ENCODE data around the gene D2HGDH.

Gene D2HGDH

GRCh38 chr2:241724259-241724974 is 10.0 kb upstream of the D2HGDH start:
- in situ Hi-C loops (cut with HindIII; ENCODE audit: low sequenced_read_pairs) = no loop called here
- TF ChIP-seq CTCF (IDR thresholded peaks at IDR 0.05; ENCODE audit: low read depth, low read length) = peak; percentile 30
- no peak for DNase-seq (ENCODE audit: low read depth, low spot score)
- no peak overlapping the region for H3K4me3 ChIP-seq (ENCODE audit: low read depth, low read length)

- no peak overlapping the region for H3K4me3 ChIP-seq (ENCODE audit: low read depth, low read length)
- in situ Hi-C loops (cut with HindIII; ENCODE audit: low sequenced_read_pairs) = no loop called here
- no peak for TF ChIP-seq CTCF (IDR thresholded peaks at IDR 0.05; ENCODE audit: low read depth, low read length)
- no peak for DNase-seq (ENCODE audit: low read depth, low spot score)
These were observed 9.2 kb upstream of the D2HGDH start for GRCh38 chr2:241724975-241725870.

- in situ Hi-C loops (cut with HindIII; ENCODE audit: low sequenced_read_pairs) = no loop called here
- no peak for DNase-seq (ENCODE audit: low read depth, low spot score)
- no peak for TF ChIP-seq CTCF (IDR thresholded peaks at IDR 0.05; ENCODE audit: low read depth, low read length)
- no peak overlapping the region for H3K4me3 ChIP-seq (ENCODE audit: low read depth, low read length)
These were observed 8.0 kb upstream of the D2HGDH start for GRCh38 chr2:241726459-241726858.

GRCh38 chr2:241728000-241728399 is 6.4 kb upstream of the D2HGDH start:
- no peak for TF ChIP-seq CTCF (IDR thresholded peaks at IDR 0.05; ENCODE audit: low read depth, low read length)
- no peak for DNase-seq (ENCODE audit: low read depth, low spot score)
- in situ Hi-C loops (cut with HindIII; ENCODE audit: low sequenced_read_pairs) = no loop called here
- no peak overlapping the region for H3K4me3 ChIP-seq (ENCODE audit: low read depth, low read length)

- TF ChIP-seq CTCF (IDR thresholded peaks at IDR 0.05; ENCODE audit: low read depth, low read length) = no peak
- no peak for DNase-seq (ENCODE audit: low read depth, low spot score)
- in situ Hi-C loops (cut with HindIII; ENCODE audit: low sequenced_read_pairs) = no loop called here
- H3K4me3 ChIP-seq (ENCODE audit: low read depth, low read length) = no peak overlapping the region
These were observed 5.8 kb upstream of the D2HGDH start for GRCh38 chr2:241728627-241729026.

- TF ChIP-seq CTCF (IDR thresholded peaks at IDR 0.05; ENCODE audit: low read depth, low read length) = no peak
- in situ Hi-C loops (cut with HindIII; ENCODE audit: low sequenced_read_pairs) = no loop called here
- H3K4me3 ChIP-seq (ENCODE audit: low read depth, low read length) = no peak overlapping the region
- DNase-seq (ENCODE audit: low read depth, low spot score) = no peak
These were observed 4.6 kb upstream of the D2HGDH start for GRCh38 chr2:241729868-241730267.

Data from astrocyte of the spinal cord (primary cell).